ENCODE measurements around the gene SLC25A21.

The SLC25A21 gene

DNA sequence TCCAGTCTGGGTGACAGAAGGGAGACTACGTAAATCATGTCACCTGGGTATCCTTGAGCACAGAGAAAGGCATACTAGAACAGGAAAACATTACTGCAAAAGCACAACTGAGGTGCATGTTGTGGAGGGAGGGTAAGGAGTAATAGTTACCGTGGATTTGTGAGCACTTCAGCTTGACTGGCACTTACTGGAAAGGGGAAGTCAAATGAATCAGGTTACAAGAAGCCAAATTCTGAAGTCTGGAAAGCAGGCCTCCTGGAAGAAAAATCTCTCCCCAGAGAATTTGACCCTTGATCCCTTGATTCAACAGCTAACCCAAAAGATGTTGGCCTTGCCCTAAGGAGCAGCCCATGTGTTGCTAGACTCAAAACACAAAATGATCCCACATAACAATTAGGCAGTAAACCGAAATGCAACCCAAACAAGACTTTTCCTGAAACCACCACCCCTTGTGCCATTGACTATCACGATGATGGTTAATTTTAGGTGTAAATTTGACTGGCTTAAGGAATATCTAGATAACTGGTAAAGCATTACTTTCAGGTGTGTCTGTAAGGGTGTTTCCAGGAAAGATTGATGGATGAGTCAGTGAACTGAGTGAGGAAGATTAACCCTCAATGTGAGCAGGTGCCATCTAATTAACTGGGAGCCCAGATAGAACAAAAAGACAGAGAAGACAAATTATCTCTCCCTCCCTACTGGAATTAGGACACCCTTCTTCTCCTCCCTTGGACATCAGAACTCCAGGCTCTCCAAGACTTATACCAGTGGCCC is 108.8 kb downstream of the SLC25A21 start:
- Histone ChIP-seq H3K27ac (ENCODE audit: low read length) (no peak overlapping the region), H3K4me3 (ENCODE audit: low read length) (no peak overlapping the region), H3K36me3 (ENCODE audit: control insufficient read depth, insufficient read depth, low read length) (no peaks in the 10 kb centered on the region), H3K4me1 (ENCODE audit: control insufficient read depth, insufficient read depth, low read length) (no peaks in the 10 kb centered on the region), H3K27me3 (ENCODE audit: control insufficient read depth, insufficient read depth, low read length) (no peaks in the 10 kb centered on the region), H3K9me3 (ENCODE audit: control insufficient read depth, insufficient read depth, low read length) (no peaks in the 10 kb centered on the region)
- no CpG with 5 or more reads among the region's 4 CpGs for WGBS (ENCODE audit: insufficient coverage, insufficient read length)
- no peak for DNase-seq (ENCODE audit: low read depth, low spot score)

DNA sequence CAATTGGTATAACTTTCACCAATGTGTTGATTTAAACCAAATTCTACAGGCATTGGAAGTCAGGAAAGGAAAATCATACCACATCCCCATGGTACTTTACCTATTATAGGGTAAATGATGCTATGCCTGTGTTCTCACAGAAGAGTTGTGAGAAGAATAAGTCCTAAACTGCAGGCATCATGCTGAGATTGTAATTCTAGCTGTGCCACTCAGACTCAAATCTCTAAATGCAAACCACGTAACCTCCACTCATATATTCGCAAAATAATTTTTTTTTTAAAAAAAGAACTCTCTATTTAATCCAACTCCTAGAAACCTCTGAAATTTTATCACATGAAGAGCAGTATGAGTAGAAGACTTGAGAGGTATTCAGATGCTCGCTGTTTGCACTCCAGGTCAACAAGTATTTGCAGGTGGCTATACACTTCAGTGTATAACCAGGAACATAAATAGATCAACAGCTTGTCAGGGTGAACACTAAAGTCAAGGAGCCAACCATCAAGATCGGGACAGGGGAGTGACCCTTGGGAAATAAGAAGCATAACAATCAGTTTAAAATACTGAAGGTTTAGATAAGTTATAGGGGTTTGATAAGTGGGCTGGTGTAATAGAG is 110.1 kb downstream of the SLC25A21 start:
- H3K4me1 ChIP-seq (ENCODE audit: control insufficient read depth, insufficient read depth, low read length) = no peaks in the 10 kb centered on the region
- DNase-seq (ENCODE audit: low read depth, low spot score) = no peak
- H3K9me3 ChIP-seq (ENCODE audit: control insufficient read depth, insufficient read depth, low read length) = no peaks in the 10 kb centered on the region
- H3K27me3 ChIP-seq (ENCODE audit: control insufficient read depth, insufficient read depth, low read length) = no peaks in the 10 kb centered on the region
- no peaks in the 10 kb centered on the region for H3K36me3 ChIP-seq (ENCODE audit: control insufficient read depth, insufficient read depth, low read length)
- 100% methylated on average over 2 of the region's 4 CpGs for WGBS (ENCODE audit: insufficient coverage, insufficient read length)
- H3K4me3 ChIP-seq (ENCODE audit: low read length) = no peak overlapping the region
- no peak overlapping the region for H3K27ac ChIP-seq (ENCODE audit: low read length)

DNA sequence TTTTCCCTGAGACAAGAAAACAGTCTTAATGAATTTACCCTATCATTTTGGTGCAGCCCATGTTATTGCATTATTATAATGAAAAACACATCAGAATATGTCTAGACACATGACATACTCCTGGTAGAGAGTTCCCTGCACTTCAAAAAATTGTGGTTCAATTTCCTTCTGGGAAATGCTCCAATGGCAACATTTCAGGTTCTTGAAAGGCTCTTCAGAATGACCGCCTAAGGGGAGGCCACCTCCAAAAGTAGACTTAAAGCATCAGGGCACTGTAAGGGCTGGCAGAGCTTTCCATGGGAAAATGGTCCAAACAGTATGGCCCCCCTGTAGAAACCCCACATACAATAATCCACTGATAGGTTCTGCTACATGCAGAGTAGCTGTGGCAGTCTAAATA is 110.7 kb downstream of the SLC25A21 start:
- no peaks in the 10 kb centered on the region for H3K27me3 ChIP-seq (ENCODE audit: control insufficient read depth, insufficient read depth, low read length)
- no peaks in the 10 kb centered on the region for H3K4me1 ChIP-seq (ENCODE audit: control insufficient read depth, insufficient read depth, low read length)
- no CpG with 5 or more reads among the region's 1 CpG for WGBS (ENCODE audit: insufficient coverage, insufficient read length)
- no peak overlapping the region for H3K27ac ChIP-seq (ENCODE audit: low read length)
- H3K4me3 ChIP-seq (ENCODE audit: low read length) = no peak overlapping the region
- H3K36me3 ChIP-seq (ENCODE audit: control insufficient read depth, insufficient read depth, low read length) = no peaks in the 10 kb centered on the region
- no peaks in the 10 kb centered on the region for H3K9me3 ChIP-seq (ENCODE audit: control insufficient read depth, insufficient read depth, low read length)
- no peak for DNase-seq (ENCODE audit: low read depth, low spot score)

DNA sequence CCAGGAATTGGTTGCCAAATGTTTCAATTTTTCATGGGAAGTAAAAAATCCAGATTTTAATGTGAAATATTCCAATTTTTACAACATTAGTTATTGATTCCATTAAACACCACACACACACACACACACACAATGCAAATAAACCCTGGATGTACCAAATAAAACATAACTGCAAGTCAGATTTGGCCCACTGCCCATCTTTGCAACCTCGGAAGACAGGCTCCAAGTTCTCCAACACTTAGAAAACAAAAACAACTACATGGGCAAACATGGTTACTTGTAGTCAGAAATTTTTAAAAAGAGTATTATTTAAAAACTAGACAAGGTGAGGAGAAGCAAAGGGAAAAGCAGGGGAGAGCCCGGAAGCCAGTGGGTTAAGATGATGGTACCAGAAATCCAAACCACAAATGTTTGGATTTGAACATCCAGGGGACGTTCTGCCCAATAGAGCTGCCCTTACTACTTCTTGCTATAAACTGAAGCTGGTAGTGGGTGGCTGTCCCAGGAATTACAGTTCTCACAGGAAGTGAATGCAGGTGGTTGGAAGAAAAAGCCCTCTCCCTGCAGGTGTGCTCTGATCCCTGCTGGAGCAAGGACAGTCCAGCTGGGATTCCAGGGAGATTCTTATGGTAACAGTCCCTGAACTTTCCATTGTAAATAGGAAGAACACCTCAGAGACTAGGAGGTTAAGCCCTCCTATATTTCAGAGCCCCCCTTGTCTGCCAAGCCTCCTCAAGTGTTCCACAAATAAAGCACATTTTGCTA is 111.7 kb downstream of the SLC25A21 start:
- Histone ChIP-seq H3K36me3 (ENCODE audit: control insufficient read depth, insufficient read depth, low read length) (no peaks in the 10 kb centered on the region), H3K4me3 (ENCODE audit: low read length) (no peak overlapping the region), H3K4me1 (ENCODE audit: control insufficient read depth, insufficient read depth, low read length) (peaks cover 2% of the 10 kb centered on the region; the same call in 1 of the 2 replicates), H3K27me3 (ENCODE audit: control insufficient read depth, insufficient read depth, low read length) (no peaks in the 10 kb centered on the region), H3K9me3 (ENCODE audit: control insufficient read depth, insufficient read depth, low read length) (no peaks in the 10 kb centered on the region), H3K27ac (ENCODE audit: low read length) (no peak overlapping the region)
- no CpG with 5 or more reads among the region's 3 CpGs for WGBS (ENCODE audit: insufficient coverage, insufficient read length)
- peak; percentile 31 for DNase-seq (ENCODE audit: low read depth, low spot score)

DNA sequence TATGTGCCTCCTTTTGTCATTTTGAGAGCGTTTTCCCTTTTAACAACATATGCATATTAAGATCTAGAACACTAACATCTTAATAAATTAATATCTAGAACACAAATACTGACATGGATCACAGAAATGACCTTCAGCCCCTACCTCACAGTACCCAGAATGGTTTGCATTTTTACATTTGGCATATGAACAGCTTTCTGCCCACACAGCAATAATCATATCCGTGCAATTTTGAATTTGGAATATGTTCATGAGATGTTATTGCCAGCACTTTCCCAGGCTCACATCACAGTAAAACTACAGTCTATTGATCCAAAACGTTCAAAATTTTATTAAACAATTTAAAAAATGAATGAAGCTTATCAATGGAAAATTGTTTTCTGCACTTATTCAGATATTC is 114.6 kb downstream of the SLC25A21 start:
- Histone ChIP-seq H3K4me3 (ENCODE audit: low read length) (no peak overlapping the region), H3K9me3 (ENCODE audit: control insufficient read depth, insufficient read depth, low read length) (no peaks in the 10 kb centered on the region), H3K27me3 (ENCODE audit: control insufficient read depth, insufficient read depth, low read length) (no peaks in the 10 kb centered on the region), H3K27ac (ENCODE audit: low read length) (no peak overlapping the region), H3K36me3 (ENCODE audit: control insufficient read depth, insufficient read depth, low read length) (no peaks in the 10 kb centered on the region), H3K4me1 (ENCODE audit: control insufficient read depth, insufficient read depth, low read length) (peaks cover 2% of the 10 kb centered on the region; the same call in 1 of the 2 replicates)
- no CpG with 5 or more reads among the region's 3 CpGs for WGBS (ENCODE audit: insufficient coverage, insufficient read length)
- DNase-seq (ENCODE audit: low read depth, low spot score) = no peak

DNA sequence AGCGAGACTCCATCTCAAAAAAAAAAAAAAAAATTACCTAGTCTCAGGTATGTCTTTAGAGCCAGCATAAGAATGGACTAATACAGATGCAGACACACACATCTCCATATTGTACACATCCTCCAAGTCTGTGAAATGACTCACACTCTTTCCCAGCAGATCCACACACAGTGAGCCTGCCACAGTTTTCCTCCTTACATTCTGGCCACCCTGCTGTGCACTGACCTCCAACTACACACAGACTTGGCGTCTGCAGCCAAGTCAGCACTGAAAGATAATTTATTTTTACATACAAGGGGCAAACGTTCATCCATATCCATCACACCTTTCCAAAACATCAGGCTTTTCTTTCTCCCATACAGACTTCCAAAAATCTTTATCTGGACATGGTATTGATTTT is 115.9 kb downstream of the SLC25A21 start:
- H3K4me1 ChIP-seq (ENCODE audit: control insufficient read depth, insufficient read depth, low read length) = peaks cover 3% of the 10 kb centered on the region
- no peaks in the 10 kb centered on the region for H3K27me3 ChIP-seq (ENCODE audit: control insufficient read depth, insufficient read depth, low read length)
- H3K27ac ChIP-seq (ENCODE audit: low read length) = no peak overlapping the region
- WGBS (ENCODE audit: insufficient coverage, insufficient read length) = no CpG with 5 or more reads among the region's 3 CpGs
- no peak overlapping the region for H3K4me3 ChIP-seq (ENCODE audit: low read length)
- no peak for DNase-seq (ENCODE audit: low read depth, low spot score)
- no peaks in the 10 kb centered on the region for H3K36me3 ChIP-seq (ENCODE audit: control insufficient read depth, insufficient read depth, low read length)
- H3K9me3 ChIP-seq (ENCODE audit: control insufficient read depth, insufficient read depth, low read length) = no peaks in the 10 kb centered on the region

DNA sequence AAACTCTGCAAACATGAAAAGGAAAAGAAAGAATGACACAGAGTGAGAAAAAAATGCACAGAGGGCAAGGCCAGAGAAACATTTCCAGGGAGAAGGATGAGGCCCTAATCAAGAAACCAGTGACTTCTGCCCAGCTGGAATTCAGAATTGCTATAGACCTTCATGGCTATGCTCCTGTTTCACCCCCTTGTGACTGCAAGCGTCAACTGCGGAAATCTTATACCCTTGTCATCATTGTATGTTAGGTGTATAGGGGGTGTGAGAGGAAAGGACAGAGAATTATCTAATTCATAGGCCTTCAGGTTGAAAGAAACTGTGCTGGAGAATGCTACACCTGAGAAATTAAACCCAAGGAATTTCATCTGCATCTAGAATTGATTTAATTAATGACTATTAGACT is 117.5 kb downstream of the SLC25A21 start:
- H3K4me1 ChIP-seq (ENCODE audit: control insufficient read depth, insufficient read depth, low read length) = peaks cover 3% of the 10 kb centered on the region
- H3K27me3 ChIP-seq (ENCODE audit: control insufficient read depth, insufficient read depth, low read length) = no peaks in the 10 kb centered on the region
- no CpG with 5 or more reads among the region's 2 CpGs for WGBS (ENCODE audit: insufficient coverage, insufficient read length)
- no peak for DNase-seq (ENCODE audit: low read depth, low spot score)
- H3K4me3 ChIP-seq (ENCODE audit: low read length) = no peak overlapping the region
- H3K36me3 ChIP-seq (ENCODE audit: control insufficient read depth, insufficient read depth, low read length) = no peaks in the 10 kb centered on the region
- H3K27ac ChIP-seq (ENCODE audit: low read length) = no peak overlapping the region
- H3K9me3 ChIP-seq (ENCODE audit: control insufficient read depth, insufficient read depth, low read length) = no peaks in the 10 kb centered on the region

DNA sequence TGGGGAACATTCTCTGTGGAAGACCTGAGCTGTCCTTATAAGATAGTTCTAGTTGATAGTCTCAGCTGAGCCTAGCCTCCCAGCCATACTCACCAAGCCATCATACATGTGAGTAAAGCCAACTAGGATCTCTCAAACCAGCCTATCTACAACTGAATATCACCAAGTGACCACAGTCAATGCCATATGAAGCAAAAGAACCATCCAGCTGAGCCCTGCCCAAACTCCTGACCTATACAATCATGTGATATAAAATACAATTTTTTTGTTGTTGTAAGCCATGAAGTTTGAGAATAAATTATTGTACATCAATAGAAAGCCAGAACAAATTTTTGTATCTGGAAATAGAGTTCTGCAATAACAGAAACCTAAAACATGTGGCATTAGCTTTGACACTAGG is 118.3 kb downstream of the SLC25A21 start:
- no peaks in the 10 kb centered on the region for H3K9me3 ChIP-seq (ENCODE audit: control insufficient read depth, insufficient read depth, low read length)
- no peaks in the 10 kb centered on the region for H3K27me3 ChIP-seq (ENCODE audit: control insufficient read depth, insufficient read depth, low read length)
- H3K27ac ChIP-seq (ENCODE audit: low read length) = no peak overlapping the region

DNA sequence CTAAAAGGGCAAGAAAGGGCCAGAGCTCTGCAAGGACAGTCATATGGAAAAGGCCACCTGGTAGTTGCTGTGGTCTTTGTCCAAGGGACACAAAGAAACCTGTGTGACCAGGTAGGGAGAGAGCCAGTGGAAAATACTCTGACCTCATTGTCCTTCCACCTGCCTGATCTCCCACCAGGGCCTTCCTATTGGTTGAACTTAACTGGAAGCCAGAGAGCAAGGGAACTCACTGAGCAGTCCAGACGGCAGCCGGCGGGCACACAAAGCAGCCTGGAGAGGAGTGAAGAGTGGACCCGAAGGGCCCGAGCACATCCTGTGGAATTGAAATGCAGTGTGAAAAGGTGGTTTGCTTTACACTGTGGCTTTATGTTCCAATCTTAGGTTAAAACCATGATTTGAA is 120.7 kb downstream of the SLC25A21 start:
- Histone ChIP-seq H3K27ac (ENCODE audit: low read length) (no peak overlapping the region), H3K4me1 (ENCODE audit: control insufficient read depth, insufficient read depth, low read length) (peaks cover 3% of the 10 kb centered on the region), H3K36me3 (ENCODE audit: control insufficient read depth, insufficient read depth, low read length) (no peaks in the 10 kb centered on the region), H3K27me3 (ENCODE audit: control insufficient read depth, insufficient read depth, low read length) (no peaks in the 10 kb centered on the region), H3K4me3 (ENCODE audit: low read length) (no peak overlapping the region), H3K9me3 (ENCODE audit: control insufficient read depth, insufficient read depth, low read length) (no peaks in the 10 kb centered on the region)
- no peak for DNase-seq (ENCODE audit: low read depth, low spot score)
- no CpG with 5 or more reads among the region's 5 CpGs for WGBS (ENCODE audit: insufficient coverage, insufficient read length)

More for the DNA sequence above, 118.3 kb downstream of the SLC25A21 start:
- no peak for DNase-seq (ENCODE audit: low read depth, low spot score)
- H3K4me3 ChIP-seq (ENCODE audit: low read length) = no peak overlapping the region
- H3K36me3 ChIP-seq (ENCODE audit: control insufficient read depth, insufficient read depth, low read length) = no peaks in the 10 kb centered on the region
- peaks cover 3% of the 10 kb centered on the region for H3K4me1 ChIP-seq (ENCODE audit: control insufficient read depth, insufficient read depth, low read length)

DNA sequence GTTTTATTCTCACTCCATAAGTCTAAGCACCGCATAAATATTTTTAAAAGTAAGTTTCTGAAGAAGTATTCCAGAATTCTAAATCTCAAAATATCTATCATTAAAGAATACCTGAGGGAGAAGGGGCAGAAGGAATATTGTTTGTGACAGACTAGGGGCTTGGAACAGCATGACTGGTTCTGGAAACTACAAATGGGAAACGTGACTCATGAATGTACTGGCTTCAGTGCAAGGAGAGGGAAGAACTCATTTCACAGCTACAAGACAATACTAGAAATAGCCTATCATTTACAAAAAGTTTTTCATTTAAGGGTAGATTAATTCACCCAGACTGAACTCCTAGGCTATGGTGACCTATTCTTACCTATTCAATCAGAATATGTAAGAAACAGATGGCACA is 121.3 kb downstream of the SLC25A21 start:
- Histone ChIP-seq H3K4me1 (ENCODE audit: control insufficient read depth, insufficient read depth, low read length) (peaks cover 2% of the 10 kb centered on the region; the same call in 1 of the 2 replicates), H3K9me3 (ENCODE audit: control insufficient read depth, insufficient read depth, low read length) (no peaks in the 10 kb centered on the region), H3K27ac (ENCODE audit: low read length) (no peak overlapping the region), H3K4me3 (ENCODE audit: low read length) (no peak overlapping the region), H3K27me3 (ENCODE audit: control insufficient read depth, insufficient read depth, low read length) (no peaks in the 10 kb centered on the region), H3K36me3 (ENCODE audit: control insufficient read depth, insufficient read depth, low read length) (no peaks in the 10 kb centered on the region)
- WGBS (ENCODE audit: insufficient coverage, insufficient read length) = no CpG with 5 or more reads among the region's 2 CpGs
- DNase-seq (ENCODE audit: low read depth, low spot score) = no peak
